ENCODE measurements around the gene SHC3. TPM values are rescaled to one million over a fixed set of nuclear protein-coding genes. Genes with fewer than 3 reads are reported as not detected.

Gene SHC3
- total RNA-seq, 1 donor from 2014 or later, result 0.85 TPM

DNA sequence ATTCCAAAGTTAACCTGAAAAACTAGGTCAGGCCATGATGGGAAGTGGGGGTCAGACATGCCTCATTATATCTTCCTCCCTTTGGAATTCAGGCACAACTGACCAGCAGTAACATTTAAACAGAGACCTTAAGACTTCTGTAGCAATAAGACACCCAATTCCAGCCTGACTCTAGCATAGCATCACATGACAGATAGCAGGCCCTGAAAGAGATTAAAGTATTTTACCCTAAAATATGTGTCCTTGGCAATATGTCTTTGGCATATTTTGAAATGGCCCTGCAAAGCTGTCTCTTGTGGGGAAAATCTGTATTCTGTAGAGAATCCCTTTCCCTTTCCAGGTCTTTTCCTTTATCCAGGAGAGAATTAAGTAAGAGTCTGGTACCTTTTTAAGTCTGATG is 153.1 kb downstream of the SHC3 start:
- TF ChIP-seq, protein P1, sequence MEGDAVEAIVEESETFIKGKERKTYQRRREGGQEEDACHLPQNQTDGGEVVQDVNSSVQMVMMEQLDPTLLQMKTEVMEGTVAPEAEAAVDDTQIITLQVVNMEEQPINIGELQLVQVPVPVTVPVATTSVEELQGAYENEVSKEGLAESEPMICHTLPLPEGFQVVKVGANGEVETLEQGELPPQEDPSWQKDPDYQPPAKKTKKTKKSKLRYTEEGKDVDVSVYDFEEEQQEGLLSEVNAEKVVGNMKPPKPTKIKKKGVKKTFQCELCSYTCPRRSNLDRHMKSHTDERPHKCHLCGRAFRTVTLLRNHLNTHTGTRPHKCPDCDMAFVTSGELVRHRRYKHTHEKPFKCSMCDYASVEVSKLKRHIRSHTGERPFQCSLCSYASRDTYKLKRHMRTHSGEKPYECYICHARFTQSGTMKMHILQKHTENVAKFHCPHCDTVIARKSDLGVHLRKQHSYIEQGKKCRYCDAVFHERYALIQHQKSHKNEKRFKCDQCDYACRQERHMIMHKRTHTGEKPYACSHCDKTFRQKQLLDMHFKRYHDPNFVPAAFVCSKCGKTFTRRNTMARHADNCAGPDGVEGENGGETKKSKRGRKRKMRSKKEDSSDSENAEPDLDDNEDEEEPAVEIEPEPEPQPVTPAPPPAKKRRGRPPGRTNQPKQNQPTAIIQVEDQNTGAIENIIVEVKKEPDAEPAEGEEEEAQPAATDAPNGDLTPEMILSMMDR (IDR thresholded peaks at IDR 0.05), result no peak
- Histone ChIP-seq H3K27me3 (no peaks in the 10 kb centered on the region), H3K9me3 (peaks cover 0 to 16% of the 10 kb centered on the region in 2 donors), H3K4me1 (no peaks in the 10 kb centered on the region), H3K27ac (no peak overlapping the region), H3K4me3 (no peak overlapping the region), H3K36me3 (no peaks in the 10 kb centered on the region)
- no peak for DNase-seq (ENCODE audit: low spot score in 2 of 2)
- intact Hi-C loops (cut with DNase I), result no loop called here

DNA sequence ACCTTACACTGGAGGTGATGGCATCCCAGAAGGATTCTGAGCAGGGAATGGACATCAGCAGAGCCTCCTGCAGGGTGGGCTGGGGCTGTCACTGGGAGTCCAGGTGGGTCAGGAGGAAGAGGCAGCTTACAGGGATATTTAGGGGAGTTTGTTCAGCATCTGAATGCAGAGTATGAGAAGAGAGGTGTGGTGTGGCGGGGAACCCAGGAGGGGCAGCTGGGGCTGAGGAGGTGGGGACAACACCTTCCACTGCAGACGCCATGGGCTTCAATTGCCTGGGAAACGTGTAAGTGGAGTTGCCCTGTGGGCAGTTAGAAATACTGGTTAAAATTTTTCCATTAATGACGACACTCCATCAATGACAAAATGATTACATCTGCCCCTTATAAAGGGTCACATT is 153.9 kb downstream of the SHC3 start:
- Histone ChIP-seq H3K27ac (no peak overlapping the region), H3K4me3 (no peak overlapping the region), H3K4me1 (no peaks in the 10 kb centered on the region), H3K9me3 (peaks cover 0 to 8% of the 10 kb centered on the region in 2 donors), H3K36me3 (no peaks in the 10 kb centered on the region), H3K27me3 (no peaks in the 10 kb centered on the region)
- TF ChIP-seq, protein P1 (IDR thresholded peaks at IDR 0.05), result no peak
- intact Hi-C loops (cut with DNase I), result no loop called here
- DNase-seq (ENCODE audit: low spot score in 2 of 2), result no peak

DNA sequence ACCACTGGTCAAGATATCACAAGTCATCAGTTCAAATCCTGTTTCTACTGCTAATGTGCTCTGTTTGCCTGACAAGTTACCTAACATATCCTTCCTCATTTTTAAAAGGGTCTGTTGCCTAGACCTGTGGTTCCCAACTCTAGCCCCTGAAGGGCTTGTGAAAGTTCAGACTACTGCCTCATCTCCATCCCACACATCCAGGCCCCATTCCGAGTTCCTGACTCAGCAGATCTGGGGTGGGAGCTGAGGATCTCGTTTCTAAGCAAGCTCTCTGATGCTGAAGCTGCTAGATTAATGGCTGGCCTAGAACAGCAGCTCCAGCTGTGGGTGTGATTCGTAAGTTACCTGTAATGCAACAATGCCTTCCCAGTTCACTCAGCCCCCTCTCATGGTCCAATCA is 154.9 kb downstream of the SHC3 start:
- H3K27me3 ChIP-seq, result no peaks in the 10 kb centered on the region
- no peak overlapping the region for H3K4me3 ChIP-seq
- H3K4me1 ChIP-seq, result no peaks in the 10 kb centered on the region
- H3K36me3 ChIP-seq, result no peaks in the 10 kb centered on the region
- intact Hi-C loops (cut with DNase I), result no loop called here
- no peaks in the 10 kb centered on the region for H3K9me3 ChIP-seq
- DNase-seq (ENCODE audit: low spot score in 2 of 2), result no peak
- no peak overlapping the region for H3K27ac ChIP-seq
- TF ChIP-seq, protein P1 (IDR thresholded peaks at IDR 0.05), result no peak

DNA sequence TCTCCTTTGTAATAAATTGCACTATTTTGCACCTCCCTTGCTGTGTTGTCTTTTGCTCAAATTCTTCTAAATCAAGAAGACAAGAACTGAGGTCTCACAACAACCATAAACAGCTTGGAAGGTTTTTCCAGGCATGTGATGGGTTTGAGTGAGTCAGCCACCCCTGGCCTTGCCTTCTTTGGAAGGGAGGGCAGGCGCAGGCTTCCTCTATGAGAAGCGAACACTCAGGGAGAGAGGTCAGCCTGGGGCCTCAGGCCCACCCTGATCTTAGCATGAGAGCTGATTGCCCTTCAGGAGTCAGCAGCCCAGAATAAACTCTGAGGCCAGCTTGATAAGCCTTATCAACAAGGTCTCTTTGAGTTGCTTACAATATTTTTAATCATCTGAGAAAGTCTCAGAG is 155.7 kb downstream of the SHC3 start:
- H3K36me3 ChIP-seq, result no peaks in the 10 kb centered on the region
- TF ChIP-seq, protein P1 (IDR thresholded peaks at IDR 0.05), result no peak
- H3K27me3 ChIP-seq, result no peaks in the 10 kb centered on the region
- H3K9me3 ChIP-seq, result no peaks in the 10 kb centered on the region
- H3K27ac ChIP-seq, result no peak overlapping the region
- no peak for DNase-seq (ENCODE audit: low spot score in 2 of 2)
- H3K4me3 ChIP-seq, result no peak overlapping the region
- intact Hi-C loops (cut with DNase I), result no loop called here
- no peaks in the 10 kb centered on the region for H3K4me1 ChIP-seq

DNA sequence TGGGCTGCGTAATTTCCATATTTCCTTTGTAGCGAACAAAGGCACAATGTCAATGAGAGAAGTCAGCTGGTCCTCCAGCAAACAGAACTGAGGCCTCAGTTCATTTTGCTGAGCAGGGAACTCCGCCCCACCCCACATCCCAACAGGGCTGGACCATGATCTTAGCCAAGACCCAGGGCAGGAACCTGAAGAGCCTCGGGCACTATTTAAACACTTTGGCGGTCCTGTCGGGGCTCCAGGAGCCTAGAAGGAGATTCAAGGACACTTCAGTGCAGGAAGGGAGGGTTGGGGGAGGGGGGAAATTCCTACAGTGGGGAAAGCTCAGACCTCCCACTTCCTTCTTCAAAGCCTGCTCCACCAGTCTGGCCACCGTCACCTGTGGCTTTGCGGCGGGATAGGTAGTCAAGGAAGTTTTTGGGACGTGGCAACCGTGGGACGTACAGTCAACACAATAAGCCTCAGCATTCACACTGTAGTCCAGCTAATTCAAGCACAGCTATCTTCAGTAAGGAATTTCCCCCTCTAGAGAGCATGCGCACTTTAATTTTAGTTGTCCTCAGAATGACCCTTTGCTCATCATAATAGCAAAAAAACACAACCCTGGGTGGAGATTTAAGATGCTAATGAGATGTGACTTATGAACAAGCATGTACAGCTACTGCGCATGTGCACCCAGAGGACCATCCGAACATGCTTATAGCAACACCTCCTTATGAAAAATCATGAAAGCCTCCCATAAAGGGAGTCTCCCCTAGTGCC is 156.4 kb downstream of the SHC3 start:
- Histone ChIP-seq H3K27ac (no peak overlapping the region), H3K27me3 (no peaks in the 10 kb centered on the region), H3K4me3 (no peak overlapping the region), H3K4me1 (no peaks in the 10 kb centered on the region), H3K9me3 (no peaks in the 10 kb centered on the region), H3K36me3 (no peaks in the 10 kb centered on the region)
- TF ChIP-seq, protein P1 (IDR thresholded peaks at IDR 0.05), result no peak
- intact Hi-C loops (cut with DNase I), result no loop called here
- DNase-seq (ENCODE audit: low spot score in 2 of 2), result no peak

All from ascending aorta (tissue), 2 donors.